T follicular helper cell (primary cell): Measurements from ENCODE around the gene DCBLD2.

Experiments used
- DNase-seq: peaks from one replicate; pipeline ENCODE4 v3.0.0-alpha.2; 2020; ENCODE audit warnings: low read depth

DCBLD2 gene

GRCh38 chr3:98793971-98794370 is 107.5 kb downstream of the DCBLD2 start:
- DNase-seq: no peak

DNA sequence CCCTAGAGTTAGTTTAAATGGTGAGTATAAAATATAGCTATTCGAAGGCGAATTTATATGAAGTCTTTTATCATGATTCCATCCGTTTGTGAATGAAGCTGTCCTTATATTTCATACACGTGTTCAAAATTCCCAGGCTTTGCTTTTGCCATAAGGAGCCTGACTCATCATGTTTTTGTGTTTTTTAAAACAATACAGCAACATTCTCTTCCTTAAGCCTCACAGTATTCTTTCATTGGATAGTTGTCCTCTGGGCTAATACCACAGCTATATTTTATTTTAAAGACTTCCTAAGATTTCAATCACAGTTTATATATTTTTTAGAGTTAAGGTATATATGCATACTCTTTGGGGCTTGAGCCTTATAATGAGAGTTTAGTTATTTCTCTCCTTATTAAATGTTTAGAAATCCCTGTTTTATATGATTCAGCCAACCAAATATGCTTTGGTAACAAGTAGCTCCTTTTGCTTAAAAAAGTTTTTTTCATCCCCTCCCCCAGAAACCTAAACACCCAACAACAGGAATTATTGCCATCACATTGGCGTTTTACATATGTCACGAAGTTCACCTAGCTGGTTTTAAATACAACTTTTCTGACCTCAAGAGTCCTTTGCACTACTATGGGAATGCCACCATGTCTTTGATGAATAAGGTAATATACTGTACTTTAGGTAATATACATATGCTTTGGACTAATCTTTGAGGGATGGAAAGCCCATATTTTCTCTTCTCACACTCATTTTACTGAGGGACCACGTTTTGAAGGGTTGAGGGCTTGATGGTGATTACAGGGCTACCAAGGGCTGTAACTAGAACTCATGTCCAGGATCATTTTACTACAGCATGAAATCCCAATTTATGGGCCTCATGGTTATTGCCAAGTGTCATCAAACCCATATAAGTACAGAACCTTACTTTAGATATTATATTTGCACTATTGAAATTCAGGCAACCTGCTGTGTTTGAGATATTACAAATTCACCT is 109.9 kb downstream of the DCBLD2 start:
- DNase-seq: no peak

GRCh38 chr3:98788651-98789050 is 112.8 kb downstream of the DCBLD2 start:
- no peak for DNase-seq

GRCh38 chr3:98787181-98787580 is 114.3 kb downstream of the DCBLD2 start:
- DNase-seq: no peak

- DNase-seq: no peak
Observed at GRCh38 chr3:98786364-98787006, 115.0 kb downstream of the DCBLD2 start.

DNA sequence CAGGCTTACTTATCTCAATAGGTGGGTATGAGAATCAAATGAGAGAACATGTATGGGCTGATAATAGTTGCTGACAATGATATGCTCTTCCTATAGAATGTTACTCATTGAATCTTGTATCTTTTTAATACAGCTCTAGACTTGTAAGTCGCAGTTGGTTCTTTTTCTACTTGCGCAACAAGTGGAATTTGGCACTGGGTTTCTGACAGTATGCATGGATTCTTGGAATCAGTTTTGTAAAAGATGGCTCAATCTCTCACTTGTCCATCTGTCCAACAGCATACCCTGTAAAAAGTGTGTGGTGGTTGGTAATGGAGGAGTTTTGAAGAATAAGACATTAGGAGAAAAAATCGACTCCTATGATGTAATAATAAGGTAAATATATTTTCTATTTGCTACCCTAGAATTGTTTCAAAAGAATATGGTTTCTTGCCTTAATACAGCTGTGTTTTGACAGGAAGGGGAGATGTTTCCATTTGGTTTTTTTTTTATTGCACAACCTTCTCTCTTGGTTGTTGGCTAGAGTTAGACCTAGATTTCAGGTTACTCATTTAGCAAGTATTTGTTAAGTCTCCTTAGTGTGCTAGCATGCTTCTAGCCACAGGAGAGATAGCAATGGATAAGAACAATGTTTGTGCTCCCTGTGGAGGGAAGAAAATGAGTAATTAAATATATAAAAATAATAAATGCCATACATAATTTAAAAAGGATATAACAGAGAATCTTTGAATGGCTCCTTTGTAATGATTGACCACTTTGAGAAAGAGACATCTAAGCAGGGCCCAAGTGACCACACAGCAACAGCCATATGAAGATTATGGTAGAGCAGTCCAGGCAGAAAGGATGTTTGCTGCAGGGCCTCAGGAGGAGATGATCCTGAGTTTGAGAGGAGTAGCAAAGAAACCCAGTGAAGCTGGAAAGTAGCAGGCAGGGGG is 116.6 kb downstream of the DCBLD2 start:
- no peak for DNase-seq

- no peak for DNase-seq
Observed at GRCh38 chr3:98784042-98784441, 117.5 kb downstream of the DCBLD2 start.

DNA sequence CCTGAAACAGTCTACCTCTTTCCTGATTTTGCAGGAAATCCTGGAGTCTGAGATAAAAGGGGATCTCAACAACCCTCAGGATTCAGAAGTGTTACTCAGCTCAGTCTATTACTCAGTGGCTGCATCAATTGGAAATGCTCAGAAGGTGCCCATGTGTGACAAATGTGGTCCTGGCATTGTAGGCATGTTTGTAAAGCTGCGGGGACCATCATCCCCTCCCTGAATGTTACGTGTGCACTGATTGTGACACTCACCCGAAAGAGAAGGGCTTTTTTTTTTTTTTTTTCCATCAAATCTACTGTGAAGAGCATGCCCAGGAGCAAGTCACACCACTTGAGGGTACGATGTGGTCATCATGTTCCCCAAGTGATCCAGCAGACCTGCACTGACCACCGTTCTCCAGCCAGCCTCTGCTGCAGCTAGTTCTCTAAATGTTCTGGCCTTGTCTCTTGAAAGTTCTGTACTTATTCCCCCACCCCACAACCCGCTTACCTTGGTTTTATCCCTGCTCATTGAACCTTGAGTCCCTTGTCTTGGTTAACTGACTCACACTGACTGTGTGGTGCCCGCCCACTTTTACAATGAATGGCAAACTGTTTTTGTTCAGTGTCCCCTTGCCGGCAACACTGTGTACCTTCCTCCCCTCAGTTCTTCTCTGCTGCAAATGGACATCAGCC is 118.5 kb downstream of the DCBLD2 start:
- no peak for DNase-seq

- no peak for DNase-seq
Observed at GRCh38 chr3:98780343-98780742, 121.2 kb downstream of the DCBLD2 start.

DNA sequence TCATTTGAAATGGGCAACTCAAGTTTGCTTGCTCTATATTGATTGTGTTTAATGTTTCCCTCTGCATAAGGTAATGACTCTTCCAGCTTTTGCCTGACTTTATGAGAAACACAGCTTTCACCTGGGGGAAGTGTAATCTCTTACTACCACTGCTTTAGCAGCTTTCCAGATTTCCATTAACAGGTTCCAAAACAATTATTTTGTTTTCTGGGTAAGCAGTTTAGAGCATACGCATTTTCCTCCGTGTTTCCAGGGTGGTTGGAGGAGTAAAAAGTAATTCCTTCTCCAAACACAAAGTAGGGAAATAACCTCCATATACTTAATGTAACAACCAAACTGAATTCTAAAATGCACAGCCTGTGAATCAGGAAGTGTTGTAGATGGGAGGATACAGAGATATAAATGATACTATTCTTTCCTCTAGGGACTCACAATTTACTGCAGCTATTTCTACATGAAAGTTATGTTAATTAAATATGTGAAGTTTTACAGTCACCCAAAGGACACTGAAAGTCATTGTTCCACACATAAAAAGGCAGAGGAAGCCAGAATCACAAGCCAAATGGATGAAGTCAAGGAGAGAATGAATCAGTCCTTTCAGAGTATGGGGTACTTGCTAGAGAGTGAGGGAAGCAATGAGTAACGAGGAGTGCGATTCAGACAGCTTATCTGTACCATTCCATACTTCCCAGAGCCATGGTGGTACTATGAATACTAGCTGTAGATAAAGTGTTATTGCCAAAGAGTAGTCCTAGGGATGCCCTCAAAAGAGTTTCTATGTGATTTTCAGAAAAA is 121.8 kb downstream of the DCBLD2 start:
- no peak for DNase-seq

DNA sequence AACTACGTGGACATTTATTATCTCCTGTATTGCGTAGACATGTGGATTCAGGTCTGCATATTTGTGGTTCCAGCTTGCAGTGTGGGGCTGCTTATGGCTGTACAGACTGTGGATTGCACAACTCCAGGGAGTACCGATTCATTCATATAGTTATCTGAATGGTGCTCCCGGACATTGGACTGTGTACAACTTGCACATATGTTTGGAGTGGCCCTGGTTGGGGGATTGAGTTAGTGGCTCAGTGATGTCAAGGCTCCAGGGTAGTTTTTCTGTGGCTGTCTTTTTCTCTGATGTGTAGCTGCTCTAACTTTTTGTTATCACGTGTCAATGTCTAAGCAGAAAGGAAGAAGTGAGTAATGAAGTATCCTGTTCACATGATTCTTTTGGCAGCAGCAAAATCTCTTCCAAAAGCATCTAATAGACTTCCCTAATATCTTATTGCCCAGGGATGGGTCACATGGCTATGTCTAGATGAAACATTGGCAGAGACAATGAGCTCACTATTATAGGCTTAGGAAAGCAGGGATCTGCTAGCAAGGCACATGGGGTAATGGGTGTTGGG is 122.6 kb downstream of the DCBLD2 start:
- no peak for DNase-seq

DNA sequence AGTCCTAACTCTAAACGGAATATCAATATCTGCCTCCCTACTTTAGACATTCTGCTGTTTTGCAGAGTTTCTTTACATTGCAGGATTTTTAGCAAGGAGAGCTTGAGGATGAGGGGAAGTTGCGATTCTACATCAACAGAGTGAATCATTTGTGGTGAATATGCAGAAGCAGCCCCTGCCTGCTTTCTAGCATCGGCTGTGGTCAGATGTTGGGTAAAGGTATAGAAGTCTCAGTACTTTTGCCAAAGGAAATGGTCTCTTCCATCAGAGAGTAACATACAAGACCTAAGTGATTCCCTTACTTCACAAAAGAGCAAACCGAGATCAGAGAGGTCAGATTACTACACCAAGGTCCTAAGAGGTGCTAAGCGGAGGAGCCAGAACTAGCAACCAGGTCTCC is 123.1 kb downstream of the DCBLD2 start:
- no peak for DNase-seq

DNA sequence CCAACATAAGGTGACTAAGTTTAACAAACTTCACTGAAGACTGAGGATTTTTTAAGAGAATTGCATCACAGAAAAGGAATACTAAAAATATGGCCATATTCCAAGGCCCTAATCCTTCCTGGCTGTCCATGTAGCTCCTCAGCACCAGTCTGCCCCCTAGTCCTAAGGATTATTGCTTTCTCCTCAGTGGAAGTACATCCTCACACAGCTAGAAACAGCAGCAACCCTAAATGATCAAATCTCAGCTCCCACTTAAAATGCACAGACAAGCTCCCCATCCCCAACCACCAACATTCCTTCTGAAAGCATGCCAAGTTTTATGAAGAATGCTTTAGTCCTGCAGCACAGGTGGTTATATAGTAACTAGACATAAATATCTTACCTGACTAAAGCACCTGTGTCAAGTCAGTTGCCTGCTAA is 123.7 kb downstream of the DCBLD2 start:
- no peak for DNase-seq

DNA sequence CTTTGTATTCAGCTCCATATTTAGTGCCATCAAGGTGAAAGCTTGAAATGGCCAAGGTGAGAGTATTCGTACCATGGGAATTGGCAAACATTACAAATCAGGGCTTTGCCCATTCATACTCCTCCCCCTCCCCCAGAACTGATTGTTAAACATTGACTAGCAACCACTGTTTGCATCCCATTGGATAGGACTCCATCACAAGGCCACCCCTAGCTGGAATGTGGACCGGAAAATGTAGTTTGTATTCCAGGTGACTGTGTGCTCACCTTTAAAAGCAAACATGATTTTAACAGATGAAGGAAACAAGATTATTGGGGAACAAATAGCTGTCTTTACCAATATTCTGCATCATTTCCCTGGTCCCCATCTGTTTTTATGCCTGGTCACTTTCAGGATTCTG is 124.2 kb downstream of the DCBLD2 start:
- no peak for DNase-seq

GRCh38 chr3:98776140-98776493 is 125.4 kb downstream of the DCBLD2 start:
- DNase-seq: no peak

- DNase-seq: no peak
Observed at GRCh38 chr3:98775459-98776139, 125.9 kb downstream of the DCBLD2 start.

- DNase-seq: no peak
Observed at GRCh38 chr3:98772022-98772421, 129.5 kb downstream of the DCBLD2 start.

DNA sequence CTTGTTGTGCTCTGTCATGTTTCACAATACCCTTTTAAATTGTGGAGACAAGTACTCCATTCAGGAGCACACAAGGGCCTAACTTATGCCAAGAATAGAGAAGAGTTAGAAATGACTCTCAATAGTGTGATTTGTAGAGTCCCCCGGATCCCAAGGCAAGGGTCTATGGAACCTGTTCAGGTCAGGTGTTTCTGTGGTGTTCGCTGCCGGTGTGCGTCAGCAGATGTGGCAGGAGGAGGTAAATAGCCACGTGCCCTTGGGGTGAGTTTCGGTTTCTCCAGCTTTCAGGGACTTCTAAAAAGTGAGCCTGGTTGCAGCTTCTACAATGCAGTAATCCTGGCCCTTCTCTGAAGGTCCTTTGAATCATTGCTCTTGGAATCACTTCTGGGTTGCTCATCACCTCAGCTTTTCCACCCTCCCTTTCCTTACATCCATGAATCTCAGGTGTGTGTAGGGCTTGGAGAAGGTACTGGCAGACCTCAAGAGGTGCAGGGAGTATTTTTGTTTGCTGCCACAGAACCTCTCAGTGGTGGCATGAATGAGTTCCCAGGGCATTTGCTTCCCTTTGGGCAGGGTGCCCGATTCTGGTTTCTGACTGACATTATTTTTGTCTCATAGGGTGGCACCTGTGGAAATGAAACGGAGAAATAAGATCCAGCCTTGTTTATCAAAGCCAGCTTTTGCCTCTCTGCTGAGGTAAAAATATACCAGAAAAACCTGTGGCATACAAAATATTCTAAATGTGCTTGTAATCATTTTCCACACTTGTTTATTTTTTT is 131.0 kb downstream of the DCBLD2 start:
- DNase-seq: no peak

- no peak for DNase-seq
Observed at GRCh38 chr3:98769448-98769847, 132.0 kb downstream of the DCBLD2 start.
